KMS-11 (cell line): ENCODE results near the gene ST3GAL5.

Source experiments
- H2AFZ ChIP-seq: fragments of 200-600 bp; sonication (generic); 2 replicates; pipeline ENCODE4 v1.6.1; 2016; ENCODE audit warnings: antibody characterized with exemption, mixed run types, low read depth
- H3K27ac ChIP-seq: fragments of 200-600 bp; sonication (generic); 2 replicates; pipeline ENCODE4 v1.6.1; 2016; ENCODE audit warnings: mild to moderate bottlenecking, mixed run types
- H3K27me3 ChIP-seq: fragments of 200-600 bp; sonication (generic); 2 replicates; pipeline ENCODE4 v1.6.1; 2017; ENCODE audit warnings: mild to moderate bottlenecking, low read depth, mixed run types, moderate library complexity; ENCODE audit not compliant: insufficient read depth
- H3K36me3 ChIP-seq: fragments of 200-600 bp; sonication (generic); 2 replicates; pipeline ENCODE4 v1.6.1; 2017; ENCODE audit warnings: mild to moderate bottlenecking, mixed run types; ENCODE audit not compliant: insufficient read depth
- H3K4me1 ChIP-seq: fragments of 200-600 bp; sonication (generic); 2 replicates; pipeline ENCODE4 v1.6.1; 2016; ENCODE audit warnings: mild to moderate bottlenecking, low read depth, mixed run types; ENCODE audit not compliant: poor library complexity, severe bottlenecking
- H3K4me2 ChIP-seq: fragments of 200-600 bp; sonication (generic); 2 replicates; pipeline ENCODE4 v1.7.0; 2016; ENCODE audit warnings: mild to moderate bottlenecking, mixed run types
- H3K4me3 ChIP-seq: fragments of 200-600 bp; sonication (generic); IDR thresholded peaks from 2 replicates; pipeline ENCODE4 v1.6.1; 2017; ENCODE audit warnings: low read depth, low read length, mixed read lengths; ENCODE audit not compliant: insufficient read depth
- H3K79me2 ChIP-seq: fragments of 200-600 bp; sonication (generic); 2 replicates; pipeline ENCODE4 v1.6.1; 2016; ENCODE audit warnings: low read depth, mixed run types; ENCODE audit not compliant: insufficient read depth
- H3K9ac ChIP-seq: fragments of 200-600 bp; sonication (generic); 2 replicates; pipeline ENCODE4 v1.6.1; 2016; ENCODE audit warnings: mild to moderate bottlenecking, mixed run types
- H4K20me1 ChIP-seq: fragments of 200-600 bp; sonication (generic); 2 replicates; pipeline ENCODE4 v1.6.1; 2016; ENCODE audit warnings: mild to moderate bottlenecking, mixed run types; ENCODE audit not compliant: insufficient read depth
- CTCF ChIP-seq: fragments of 200-600 bp; sonication (generic); conservative IDR thresholded peaks from 2 replicates; pipeline ENCODE4 v1.6.1; 2017; ENCODE audit warnings: low read depth, mild to moderate bottlenecking, antibody characterized with exemption, low read length, moderate library complexity, mixed read lengths

ST3GAL5 gene

DNA sequence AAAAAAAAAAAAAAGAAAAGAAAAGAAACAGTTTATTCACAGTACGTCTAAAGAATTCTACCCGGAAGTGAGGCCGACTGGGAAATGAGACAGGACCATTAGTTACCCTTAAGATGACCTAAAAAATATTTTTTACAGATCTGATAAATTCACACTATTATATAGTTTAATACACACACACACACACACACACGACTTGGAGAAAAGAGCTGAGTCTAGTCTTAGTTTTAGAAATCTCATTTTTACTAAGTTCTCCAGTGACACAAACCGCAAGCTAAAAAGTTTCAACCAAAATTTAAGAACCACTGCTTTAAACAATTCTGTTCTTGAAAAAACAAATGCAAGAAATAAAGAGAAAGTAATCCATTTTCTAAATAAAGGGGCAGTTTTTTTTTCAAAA lies 27.1 kb downstream of the ST3GAL5 start:
- H2AFZ ChIP-seq: peak overlapping the region; percentile 12; the same call in 1 of the 2 replicates
- peak overlapping the region; percentile 82 for H3K4me3 ChIP-seq
- peaks cover 4% of the 10 kb centered on the region; the same call in 1 of the 2 replicates for H3K79me2 ChIP-seq
- H3K4me1 ChIP-seq: peaks cover 97% of the 10 kb centered on the region
- H3K9ac ChIP-seq: peak overlapping the region; percentile 15; the same call in 1 of the 2 replicates
- no peaks in the 10 kb centered on the region for H4K20me1 ChIP-seq
- H3K27me3 ChIP-seq: no peaks in the 10 kb centered on the region
- peak overlapping the region; percentile 69 for H3K4me2 ChIP-seq
- H3K36me3 ChIP-seq: no peaks in the 10 kb centered on the region
- peak overlapping the region; percentile 71 for H3K27ac ChIP-seq
- no peak for TF ChIP-seq CTCF

- H4K20me1 ChIP-seq: no peaks in the 10 kb centered on the region
- no peaks in the 10 kb centered on the region for H3K27me3 ChIP-seq
- peak overlapping the region; percentile 69 for H3K4me2 ChIP-seq
- peak overlapping the region; percentile 82 for H3K4me3 ChIP-seq
- peaks cover 4% of the 10 kb centered on the region; the same call in 1 of the 2 replicates for H3K79me2 ChIP-seq
- no peak for TF ChIP-seq CTCF
- H3K4me1 ChIP-seq: peaks cover 93% of the 10 kb centered on the region
- peak overlapping the region; percentile 12; the same call in 1 of the 2 replicates for H2AFZ ChIP-seq
- peak overlapping the region; percentile 15; the same call in 1 of the 2 replicates for H3K9ac ChIP-seq
- peak overlapping the region; percentile 71 for H3K27ac ChIP-seq
- H3K36me3 ChIP-seq: no peaks in the 10 kb centered on the region
Observed at GRCh38 chr2:85861180-85861579, 27.6 kb downstream of the ST3GAL5 start.

- no peak for TF ChIP-seq CTCF
- Histone ChIP-seq H4K20me1 (no peaks in the 10 kb centered on the region), H3K79me2 (no peaks in the 10 kb centered on the region; the same call in 1 of the 2 replicates), H3K4me2 (peak overlapping the region; percentile 69; the same call in 1 of the 2 replicates), H3K4me3 (no peak overlapping the region), H3K27me3 (no peaks in the 10 kb centered on the region), H3K36me3 (no peaks in the 10 kb centered on the region), H3K9ac (no peak overlapping the region), H2AFZ (no peak overlapping the region), H3K4me1 (peaks cover 81% of the 10 kb centered on the region), H3K27ac (peak overlapping the region; percentile 43; the same call in 1 of the 2 replicates)
Observed at GRCh38 chr2:85858841-85859240, 29.9 kb downstream of the ST3GAL5 start.

DNA sequence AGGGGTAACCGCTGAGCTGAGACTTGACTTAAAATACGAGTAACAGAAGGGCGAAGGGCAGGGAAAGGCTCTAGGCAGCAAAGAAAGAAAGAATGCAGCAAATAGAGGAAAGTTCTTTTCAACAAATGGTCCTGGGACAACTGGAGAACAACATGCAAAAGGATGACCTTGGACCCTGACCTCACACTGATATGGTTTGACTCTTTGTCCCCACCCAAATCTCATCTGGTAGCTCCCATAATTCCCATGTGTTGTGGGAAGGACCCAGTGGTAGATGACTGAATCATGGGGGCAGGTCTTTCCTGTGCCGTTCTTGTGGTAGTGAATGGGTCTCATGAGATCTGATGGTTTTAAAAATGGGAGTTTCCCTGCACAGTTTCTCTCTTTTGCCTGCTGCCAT lies 33.9 kb downstream of the ST3GAL5 start:
- H3K79me2 ChIP-seq: no peaks in the 10 kb centered on the region
- TF ChIP-seq CTCF: no peak
- H3K4me3 ChIP-seq: no peak overlapping the region
- H3K4me2 ChIP-seq: peak overlapping the region; percentile 98; the same call in 1 of the 2 replicates
- H3K27ac ChIP-seq: no peak overlapping the region
- H3K36me3 ChIP-seq: no peaks in the 10 kb centered on the region
- no peak overlapping the region for H2AFZ ChIP-seq
- no peaks in the 10 kb centered on the region for H3K27me3 ChIP-seq
- peaks cover 70% of the 10 kb centered on the region for H3K4me1 ChIP-seq
- H4K20me1 ChIP-seq: no peaks in the 10 kb centered on the region
- no peak overlapping the region for H3K9ac ChIP-seq
